Astrocyte (in vitro differentiated cells and primary cell): ENCODE data around the gene BTG2. TPM values are rescaled to one million over a fixed set of nuclear protein-coding genes. Genes with fewer than 3 reads are reported as not detected.
A peak's percentile ranks its signal among the peaks of the same experiment; 100 is the strongest.

Experiments used
- DNase-seq: peaks from one replicate; pipeline ENCODE4 v3.0.0-alpha.2; 2010; ENCODE audit warnings: low read depth
- FAIRE-seq: peaks from 2 replicates; lab custom pipeline; 2011; peaks lifted over from hg19 to GRCh38; lab: Jason Lieb, UNC
- H2AFZ ChIP-seq: 2 replicates; pipeline ENCODE4 v1.6.0; 2012; ENCODE audit warnings: low read depth, low read length, inconsistent platforms
- H3K27ac ChIP-seq: 2 replicates; pipeline ENCODE4 v1.5.1; 2011; ENCODE audit warnings: low read depth, low read length, inconsistent platforms
- H3K27me3 ChIP-seq: 2 replicates; pipeline ENCODE4 v1.6.0; 2011; ENCODE audit warnings: low read length, inconsistent platforms; ENCODE audit not compliant: insufficient read depth
- H3K36me3 ChIP-seq: 2 replicates; pipeline ENCODE4 v1.5.1; 2011; ENCODE audit warnings: low read length, inconsistent platforms; ENCODE audit not compliant: insufficient read depth
- H3K4me1 ChIP-seq: 2 replicates; pipeline ENCODE4 v1.5.1; 2011; ENCODE audit warnings: low read length, inconsistent platforms; ENCODE audit not compliant: insufficient read depth
- H3K4me2 ChIP-seq: 2 replicates; pipeline ENCODE4 v1.6.0; 2012; ENCODE audit warnings: low read length, inconsistent platforms
- H3K4me3 ChIP-seq: 2 replicates; pipeline ENCODE4 v1.5.1; 2011; ENCODE audit warnings: low read depth, mild to moderate bottlenecking, low read length, inconsistent platforms; ENCODE audit not compliant: insufficient read depth
- H3K79me2 ChIP-seq: 2 replicates; pipeline ENCODE4 v1.6.0; 2012; ENCODE audit warnings: mild to moderate bottlenecking, low read length, inconsistent platforms; ENCODE audit not compliant: insufficient read depth
- H3K9ac ChIP-seq: 2 replicates; pipeline ENCODE4 v1.6.0; 2012; ENCODE audit warnings: mild to moderate bottlenecking, low read length, inconsistent platforms
- H3K9me3 ChIP-seq: 2 replicates; pipeline ENCODE4 v1.5.1; 2012; ENCODE audit warnings: low read depth, mild to moderate bottlenecking, low read length, inconsistent platforms; ENCODE audit not compliant: insufficient read depth
- H4K20me1 ChIP-seq: 2 replicates; pipeline ENCODE4 v1.6.0; 2012; ENCODE audit warnings: low read length, inconsistent platforms; ENCODE audit not compliant: insufficient read depth
- H3K27ac Mint-ChIP-seq: one replicate; pipeline ENCODE4 v1.8.0; 2021; ENCODE audit warnings: mild to moderate bottlenecking, mixed read lengths; ENCODE audit not compliant: unreplicated experiment
- H3K27me3 Mint-ChIP-seq: one replicate; pipeline ENCODE4 v1.8.0; 2021; ENCODE audit warnings: low read depth, mixed read lengths; ENCODE audit not compliant: unreplicated experiment
- H3K36me3 Mint-ChIP-seq: one replicate; pipeline ENCODE4 v1.8.0; 2021; ENCODE audit warnings: low read depth, mixed read lengths; ENCODE audit not compliant: unreplicated experiment
- H3K4me1 Mint-ChIP-seq: one replicate; pipeline ENCODE4 v1.8.0; 2021; ENCODE audit warnings: low read depth, mixed read lengths; ENCODE audit not compliant: unreplicated experiment
- H3K4me3 Mint-ChIP-seq: one replicate; pipeline ENCODE4 v1.8.0; 2021; ENCODE audit warnings: mild to moderate bottlenecking, moderate library complexity, mixed read lengths; ENCODE audit not compliant: unreplicated experiment
- H3K9me3 Mint-ChIP-seq: one replicate; pipeline ENCODE4 v1.8.0; 2021; ENCODE audit warnings: mild to moderate bottlenecking, mixed read lengths; ENCODE audit not compliant: unreplicated experiment
- EZH2 ChIP-seq: IDR thresholded peaks from 2 replicates; pipeline ENCODE4 v1.6.1; 2012; ENCODE audit warnings: mild to moderate bottlenecking, low read length, inconsistent platforms; ENCODE audit not compliant: insufficient read depth
- total RNA-seq: library from RNA; stranded (reverse); gene quantifications from 2 replicates; pipeline ENCODE4 v1.2.1, GENCODE V29; 2021
- TF ChIP-seq, protein P1 (sequence below): IDR thresholded peaks from 2 replicates; pipeline ENCODE4 v1.5.1; 2011; ENCODE audit warnings: low read depth, mild to moderate bottlenecking, inconsistent platforms, low read length, moderate library complexity; ENCODE audit not compliant: insufficient read depth

BTG2 gene
- total RNA-seq, 1 donor from 2014 or later: 58.3 TPM

DNA sequence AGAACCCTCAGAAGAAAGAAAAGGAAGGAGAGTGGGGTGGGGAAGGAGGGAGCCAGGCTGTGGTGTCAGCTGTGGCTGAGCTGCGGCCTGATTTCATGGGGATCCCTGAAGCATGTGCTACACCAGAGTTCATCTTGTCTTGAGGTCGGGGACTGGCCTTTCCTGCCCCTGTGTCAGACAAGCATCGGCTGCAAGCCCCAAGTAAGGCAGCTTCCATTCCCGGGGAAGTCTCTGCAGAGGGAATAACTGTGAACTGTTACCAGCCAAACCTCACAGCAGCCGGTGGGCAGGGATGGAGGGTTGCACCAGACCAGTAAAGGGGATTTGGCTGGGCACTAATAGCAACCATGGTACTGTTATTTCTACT, 35.7 kb upstream of the BTG2 start:
- H3K27ac Mint-ChIP-seq: no peak overlapping the region
- Histone ChIP-seq H3K27ac (no peak overlapping the region), H3K9me3 (no peaks in the 10 kb centered on the region), H3K36me3 (no peaks in the 10 kb centered on the region), H3K4me3 (no peak overlapping the region), H2AFZ (no peak overlapping the region), H3K27me3 (peaks cover 4% of the 10 kb centered on the region), H3K4me2 (no peak overlapping the region), H3K4me1 (peaks cover 14% of the 10 kb centered on the region), H4K20me1 (no peaks in the 10 kb centered on the region), H3K79me2 (no peaks in the 10 kb centered on the region), H3K9ac (no peak overlapping the region)
- no peaks in the 10 kb centered on the region for H3K9me3 Mint-ChIP-seq
- no peak overlapping the region for H3K4me3 Mint-ChIP-seq
- FAIRE-seq: no peak
- H3K36me3 Mint-ChIP-seq: no peaks in the 10 kb centered on the region
- TF ChIP-seq, protein P1, sequence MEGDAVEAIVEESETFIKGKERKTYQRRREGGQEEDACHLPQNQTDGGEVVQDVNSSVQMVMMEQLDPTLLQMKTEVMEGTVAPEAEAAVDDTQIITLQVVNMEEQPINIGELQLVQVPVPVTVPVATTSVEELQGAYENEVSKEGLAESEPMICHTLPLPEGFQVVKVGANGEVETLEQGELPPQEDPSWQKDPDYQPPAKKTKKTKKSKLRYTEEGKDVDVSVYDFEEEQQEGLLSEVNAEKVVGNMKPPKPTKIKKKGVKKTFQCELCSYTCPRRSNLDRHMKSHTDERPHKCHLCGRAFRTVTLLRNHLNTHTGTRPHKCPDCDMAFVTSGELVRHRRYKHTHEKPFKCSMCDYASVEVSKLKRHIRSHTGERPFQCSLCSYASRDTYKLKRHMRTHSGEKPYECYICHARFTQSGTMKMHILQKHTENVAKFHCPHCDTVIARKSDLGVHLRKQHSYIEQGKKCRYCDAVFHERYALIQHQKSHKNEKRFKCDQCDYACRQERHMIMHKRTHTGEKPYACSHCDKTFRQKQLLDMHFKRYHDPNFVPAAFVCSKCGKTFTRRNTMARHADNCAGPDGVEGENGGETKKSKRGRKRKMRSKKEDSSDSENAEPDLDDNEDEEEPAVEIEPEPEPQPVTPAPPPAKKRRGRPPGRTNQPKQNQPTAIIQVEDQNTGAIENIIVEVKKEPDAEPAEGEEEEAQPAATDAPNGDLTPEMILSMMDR: no peak
- no peak for TF ChIP-seq EZH2
- H3K27me3 Mint-ChIP-seq: peaks cover 6% of the 10 kb centered on the region
- no peaks in the 10 kb centered on the region for H3K4me1 Mint-ChIP-seq
- no peak for DNase-seq

DNA sequence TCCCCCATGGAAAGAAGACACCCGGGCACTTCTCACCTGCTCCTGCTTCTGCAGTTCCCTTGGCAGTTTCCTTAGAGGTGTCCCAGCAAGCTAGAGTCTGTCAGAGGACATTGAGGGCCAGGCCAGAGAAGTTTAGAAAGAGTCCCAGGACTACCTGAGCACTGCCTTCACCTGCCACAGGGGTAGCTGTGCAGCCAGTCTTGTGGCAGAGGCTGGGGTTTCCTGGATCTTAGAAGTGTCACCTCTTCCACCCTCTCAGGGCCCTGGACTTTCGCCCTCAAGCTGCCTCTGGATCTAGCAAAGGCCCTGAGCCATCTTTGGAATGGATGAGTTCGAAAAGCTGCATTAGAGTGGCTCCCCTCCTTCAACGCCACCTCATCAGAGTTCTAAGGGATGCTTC, 34.9 kb upstream of the BTG2 start:
- peak overlapping the region; percentile 63 for H2AFZ ChIP-seq
- no peak for FAIRE-seq

More for the DNA sequence above, 34.9 kb upstream of the BTG2 start:
- peaks cover 14% of the 10 kb centered on the region for H3K27me3 Mint-ChIP-seq
- H4K20me1 ChIP-seq: no peaks in the 10 kb centered on the region
- TF ChIP-seq EZH2: no peak
- TF ChIP-seq, protein P1: no peak
- H3K27ac ChIP-seq: no peak overlapping the region
- no peak overlapping the region for H3K4me3 ChIP-seq
- no peak overlapping the region for H3K9ac ChIP-seq
- peaks cover 14% of the 10 kb centered on the region for H3K4me1 ChIP-seq
- H3K9me3 Mint-ChIP-seq: no peaks in the 10 kb centered on the region
- DNase-seq: no peak
- H3K4me1 Mint-ChIP-seq: peaks cover 3% of the 10 kb centered on the region
- H3K9me3 ChIP-seq: no peaks in the 10 kb centered on the region
- no peak overlapping the region for H3K27ac Mint-ChIP-seq
- no peak overlapping the region for H3K4me2 ChIP-seq
- no peaks in the 10 kb centered on the region for H3K36me3 ChIP-seq
- H3K4me3 Mint-ChIP-seq: no peak overlapping the region
- no peaks in the 10 kb centered on the region for H3K27me3 ChIP-seq
- no peaks in the 10 kb centered on the region for H3K79me2 ChIP-seq
- H3K36me3 Mint-ChIP-seq: no peaks in the 10 kb centered on the region
